ENCODE measurements around the gene C3orf80. TPM values are rescaled to one million over a fixed set of nuclear protein-coding genes. Genes with fewer than 3 reads are reported as not detected.
"Not testable (repeated sequence)": the region's sequence is repeated elsewhere in the genome, so short reads cannot be mapped to it uniquely, and the experiment has no call there.

Gene C3orf80
- 1.3 TPM for total RNA-seq
- long read RNA-seq, transcript C3orf80-201 (1 exons, 2,718 nt) = major isoform, 7 of 7 reads
- long read RNA-seq, partial matches to known transcripts = 0 of 7 reads
- long read RNA-seq, other reads (novel, unspliced or antisense) = 0 of 7 reads

DNA sequence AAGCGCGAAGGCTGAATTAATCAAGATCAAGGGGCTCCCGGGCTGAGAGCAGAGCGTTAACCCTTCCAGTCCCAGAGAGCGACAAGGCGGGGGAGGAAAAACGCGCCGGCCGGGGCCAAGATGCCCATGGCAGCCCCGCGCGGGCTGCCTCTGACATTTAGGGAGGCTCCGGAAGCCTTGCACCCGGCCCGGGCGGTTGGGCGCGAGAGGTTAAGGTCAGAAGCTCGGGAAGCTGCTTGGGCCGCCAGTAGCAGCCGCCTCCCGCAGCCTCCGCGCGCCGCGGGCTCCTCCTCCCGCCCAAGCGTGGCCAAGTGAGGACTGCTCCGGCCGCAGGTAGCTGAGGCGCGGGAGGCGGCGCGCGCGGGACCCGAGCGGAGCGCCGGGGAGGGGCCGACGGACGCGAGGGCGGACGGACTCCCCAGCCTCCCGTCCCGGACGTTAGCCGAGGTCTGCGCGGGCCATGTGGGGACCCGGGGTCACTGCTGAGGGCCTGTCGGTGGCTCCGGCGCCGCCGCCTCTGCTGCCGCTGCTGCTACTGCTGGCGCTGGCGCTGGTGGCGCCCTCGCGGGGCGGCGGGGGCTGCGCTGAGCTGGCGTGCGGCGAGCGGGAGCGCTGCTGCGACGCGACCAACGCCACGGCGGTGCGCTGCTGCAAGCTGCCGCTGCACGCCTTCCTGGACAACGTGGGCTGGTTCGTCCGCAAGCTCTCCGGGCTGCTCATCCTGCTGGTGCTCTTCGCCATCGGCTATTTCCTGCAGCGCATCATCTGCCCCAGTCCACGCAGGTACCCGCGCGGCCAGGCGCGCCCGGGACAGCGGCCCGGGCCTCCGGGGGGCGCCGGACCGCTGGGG, at the start of gene C3orf80:
Gene C3orf80, plus strand, starts transcription at position 247 of the 850 bp plus-strand sequence. Its CDS starts 214 bp downstream, at position 461.
- intact Hi-C loops (cut with DNase I) = no loop called here
- TF ChIP-seq, protein P1, sequence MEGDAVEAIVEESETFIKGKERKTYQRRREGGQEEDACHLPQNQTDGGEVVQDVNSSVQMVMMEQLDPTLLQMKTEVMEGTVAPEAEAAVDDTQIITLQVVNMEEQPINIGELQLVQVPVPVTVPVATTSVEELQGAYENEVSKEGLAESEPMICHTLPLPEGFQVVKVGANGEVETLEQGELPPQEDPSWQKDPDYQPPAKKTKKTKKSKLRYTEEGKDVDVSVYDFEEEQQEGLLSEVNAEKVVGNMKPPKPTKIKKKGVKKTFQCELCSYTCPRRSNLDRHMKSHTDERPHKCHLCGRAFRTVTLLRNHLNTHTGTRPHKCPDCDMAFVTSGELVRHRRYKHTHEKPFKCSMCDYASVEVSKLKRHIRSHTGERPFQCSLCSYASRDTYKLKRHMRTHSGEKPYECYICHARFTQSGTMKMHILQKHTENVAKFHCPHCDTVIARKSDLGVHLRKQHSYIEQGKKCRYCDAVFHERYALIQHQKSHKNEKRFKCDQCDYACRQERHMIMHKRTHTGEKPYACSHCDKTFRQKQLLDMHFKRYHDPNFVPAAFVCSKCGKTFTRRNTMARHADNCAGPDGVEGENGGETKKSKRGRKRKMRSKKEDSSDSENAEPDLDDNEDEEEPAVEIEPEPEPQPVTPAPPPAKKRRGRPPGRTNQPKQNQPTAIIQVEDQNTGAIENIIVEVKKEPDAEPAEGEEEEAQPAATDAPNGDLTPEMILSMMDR (IDR thresholded peaks at IDR 0.05) = no peak
- H3K36me3 ChIP-seq = no peaks in the 10 kb centered on the region
- H3K9me3 ChIP-seq = no peaks in the 10 kb centered on the region
- peak; percentile 84 for DNase-seq
- H3K4me1 ChIP-seq = peaks cover 10% of the 10 kb centered on the region
- peak within 1 kb of the TSS; percentile 56 for H3K4me3 ChIP-seq
- H3K27ac ChIP-seq = no peak within 1 kb of the TSS
- peaks cover 37% of the 10 kb centered on the region for H3K27me3 ChIP-seq
- peak; percentile 89 for ATAC-seq

GRCh38 chr3:160176923-160177322, 48.3 kb upstream of the C3orf80 start:
- H3K9me3 ChIP-seq = no peaks in the 10 kb centered on the region
- DNase-seq (no peak), ATAC-seq (no peak)
- H3K27ac ChIP-seq = no peak overlapping the region
- H3K36me3 ChIP-seq = no peaks in the 10 kb centered on the region
- intact Hi-C loops (cut with DNase I) = no loop called here
- TF ChIP-seq, protein P1 (IDR thresholded peaks at IDR 0.05) = no peak
- H3K4me1 ChIP-seq = no peaks in the 10 kb centered on the region
- no peak overlapping the region for H3K4me3 ChIP-seq
- no peaks in the 10 kb centered on the region for H3K27me3 ChIP-seq

DNA sequence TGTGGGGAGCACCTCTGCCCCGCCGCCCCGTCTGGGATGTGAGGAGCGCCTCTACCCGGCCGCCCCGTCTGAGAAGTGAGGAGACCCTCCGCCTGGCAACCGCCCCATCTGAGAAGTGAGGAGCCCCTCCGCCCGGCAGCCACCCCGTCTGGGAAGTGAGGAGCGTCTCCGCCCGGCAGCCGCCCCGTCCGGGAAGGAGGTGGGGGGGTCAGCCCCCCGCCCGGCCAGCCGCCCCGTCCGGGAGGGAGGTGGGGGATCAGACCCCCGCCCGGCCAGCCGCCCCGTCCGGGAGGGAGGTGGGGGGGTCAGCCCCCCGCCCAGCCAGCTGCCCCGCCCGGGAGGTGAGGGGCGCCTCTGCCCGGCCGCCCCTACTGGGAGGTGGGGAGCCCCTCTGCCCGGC, 46.6 kb upstream of the C3orf80 start:
- H3K36me3 ChIP-seq; H3K27ac ChIP-seq; intact Hi-C loops (cut with DNase I); H3K9me3 ChIP-seq; H3K27me3 ChIP-seq; DNase-seq; H3K4me1 ChIP-seq; ATAC-seq; H3K4me3 ChIP-seq: not testable (repeated sequence)

- H3K27me3 ChIP-seq; H3K36me3 ChIP-seq; H3K27ac ChIP-seq; H3K9me3 ChIP-seq; ATAC-seq; DNase-seq; intact Hi-C loops (cut with DNase I); H3K4me1 ChIP-seq; H3K4me3 ChIP-seq: not testable (repeated sequence)
Observed at GRCh38 chr3:160179403-160179802, 45.8 kb upstream of the C3orf80 start.

DNA sequence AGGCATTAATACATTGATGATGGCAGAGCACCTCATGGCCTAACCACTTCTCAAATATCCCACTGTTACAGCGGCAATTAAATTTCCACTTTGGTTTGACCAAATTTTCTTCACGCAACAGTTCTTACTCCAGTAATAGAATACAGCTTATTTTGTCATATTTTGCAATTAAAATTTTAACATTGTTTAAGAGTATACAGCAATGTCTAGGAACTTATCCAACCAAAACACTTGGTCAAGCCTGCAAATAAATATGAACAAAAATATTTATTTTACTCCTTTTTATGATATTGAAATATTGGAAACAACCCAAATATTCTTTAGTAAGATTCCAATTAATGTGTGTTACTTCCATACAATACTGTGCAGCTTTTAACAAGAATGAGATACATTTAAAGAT, 45.3 kb upstream of the C3orf80 start:
- ATAC-seq (no peak), DNase-seq (no peak)
- no peak overlapping the region for H3K4me3 ChIP-seq
- no peaks in the 10 kb centered on the region for H3K27me3 ChIP-seq
- H3K4me1 ChIP-seq = no peaks in the 10 kb centered on the region
- no peaks in the 10 kb centered on the region for H3K9me3 ChIP-seq
- no peak overlapping the region for H3K27ac ChIP-seq
- intact Hi-C loops (cut with DNase I) = no loop called here
- TF ChIP-seq, protein P1 (IDR thresholded peaks at IDR 0.05) = no peak
- H3K36me3 ChIP-seq = no peaks in the 10 kb centered on the region

DNA sequence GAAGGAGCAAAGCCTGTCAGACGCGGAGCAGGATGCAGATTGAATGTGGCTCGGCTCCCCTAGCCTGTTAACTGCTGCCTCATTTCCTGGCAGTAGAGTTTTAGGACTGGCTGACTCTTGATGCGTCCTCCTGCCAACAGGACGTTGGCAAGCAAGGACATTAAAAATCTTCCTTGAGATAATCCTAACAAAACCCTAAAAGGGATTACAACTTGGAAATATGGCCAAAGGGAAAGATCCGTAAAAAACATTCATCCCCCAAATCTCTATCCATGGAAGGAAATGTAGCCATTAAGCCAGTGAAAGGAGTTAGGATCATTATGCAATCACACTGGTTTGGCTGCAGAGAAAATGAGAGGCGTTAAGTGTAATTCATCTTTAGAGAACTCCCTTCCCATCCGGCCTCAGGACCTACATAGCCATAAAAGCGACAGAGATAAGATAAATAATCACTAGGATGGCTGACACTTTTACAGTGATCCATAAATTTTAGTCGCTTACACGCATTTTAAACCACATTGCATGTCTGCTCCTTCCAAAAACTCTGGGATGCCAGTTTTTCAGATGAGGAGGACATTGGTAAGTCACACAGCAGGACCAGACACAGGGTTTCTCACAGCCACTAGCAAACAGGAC, 44.5 kb upstream of the C3orf80 start:
- ATAC-seq (no peak), DNase-seq (no peak)
- Histone ChIP-seq H3K27ac (no peak overlapping the region), H3K4me3 (no peak overlapping the region), H3K4me1 (no peaks in the 10 kb centered on the region), H3K36me3 (no peaks in the 10 kb centered on the region), H3K27me3 (no peaks in the 10 kb centered on the region), H3K9me3 (no peaks in the 10 kb centered on the region)
- intact Hi-C loops (cut with DNase I) = no loop called here
- TF ChIP-seq, protein P1 (IDR thresholded peaks at IDR 0.05) = no peak
